Measurements from ENCODE around the gene MIX23. TPM values are rescaled to one million over a fixed set of nuclear protein-coding genes. Genes with fewer than 3 reads are reported as not detected.

The MIX23 gene
- polyA plus RNA-seq, 1 of the 3 experiments (the other 2 are of a cell fraction): 11.2 TPM

- no peak overlapping the region for H3K4me3 ChIP-seq (ENCODE audit: low read depth in 2 of 2, low read length in 1 of 2)
- H2AFZ ChIP-seq (ENCODE audit: low read depth): no peak overlapping the region
- CTCF ChIA-PET: interaction anchor here (0.6 kb wide), 1 partner anchor 982 kb away, joined by 3 read pairs; no protein-coding TSS in a partner anchor
- WGBS (ENCODE audit: low lambda C conversion rate): 90% methylated on average over 4 of the region's 4 CpGs
- H3F3A ChIP-seq (replicated peaks; ENCODE audit: insufficient read depth): peaks cover 29% of the 10 kb centered on the region
- no peak for DNase-seq
- H3K9me3 ChIP-seq: no peaks in the 10 kb centered on the region
- no peaks in the 10 kb centered on the region for H3K27me3 ChIP-seq (ENCODE audit: insufficient read depth)
- H4K20me1 ChIP-seq (ENCODE audit: insufficient read depth): no peaks in the 10 kb centered on the region
- peaks cover 45 to 47% of the 10 kb centered on the region in 2 experiments for H3K36me3 ChIP-seq (replicated peaks in 1 of 2; ENCODE audit: control insufficient read depth in 1 of 2, insufficient read depth in 2 of 2, low read length in 1 of 2)
- no peak overlapping the region for H3K27ac ChIP-seq (ENCODE audit: low read depth in 2 of 2, low read length in 1 of 2)
- no peaks in the 10 kb centered on the region for H3K9me2 ChIP-seq
- H3K9ac ChIP-seq: no peak overlapping the region
- POLR2A ChIA-PET: no interaction called here
- no peak overlapping the region for H3K4me2 ChIP-seq
- no peak for TF ChIP-seq FOSL2 (IDR thresholded peaks at IDR 0.05; ENCODE audit: borderline replicate concordance, low read depth)
- TF ChIP-seq GABPA (IDR thresholded peaks at IDR 0.05; ENCODE audit: low read depth): no peak
- no peak for TF ChIP-seq EP300 (IDR thresholded peaks at IDR 0.05; ENCODE audit: borderline replicate concordance in 1 of 2, low read depth in 1 of 2, low read length in 1 of 2)
- no peak for TF ChIP-seq NRF1 (IDR thresholded peaks at IDR 0.05; ENCODE audit: low read depth, low read length)
- no peak for TF ChIP-seq ELF1 (IDR thresholded peaks at IDR 0.05)
- H3K4me1 ChIP-seq (ENCODE audit: control insufficient read depth in 1 of 2, insufficient read depth in 2 of 2, low read depth in 1 of 2, low read length in 1 of 2): no peaks in the 10 kb centered on the region; a peak in 3 of 4 replicates
- H3K79me2 ChIP-seq (ENCODE audit: insufficient read depth): peaks cover 59% of the 10 kb centered on the region
These were observed 38.1 kb upstream of the MIX23 start for GRCh38 chr3:122421101-122421500.

GRCh38 chr3:122416966-122417365 is 33.9 kb upstream of the MIX23 start:
- H2AFZ ChIP-seq (ENCODE audit: low read depth): peak overlapping the region; percentile 61
- peak overlapping the region; percentile 85 for H3K9ac ChIP-seq
- H3K27ac ChIP-seq (ENCODE audit: low read depth in 2 of 2, low read length in 1 of 2): peak overlapping the region; percentile 90 to 97
- no peaks in the 10 kb centered on the region for H3K9me3 ChIP-seq
- H3K79me2 ChIP-seq (ENCODE audit: insufficient read depth): peaks cover 66% of the 10 kb centered on the region
- H4K20me1 ChIP-seq (ENCODE audit: insufficient read depth): no peaks in the 10 kb centered on the region
- peaks cover 3% of the 10 kb centered on the region for H3F3A ChIP-seq (replicated peaks; ENCODE audit: insufficient read depth)
- DNase-seq: no peak
- H3K4me2 ChIP-seq: peak overlapping the region; percentile 81
- H3K27me3 ChIP-seq (ENCODE audit: insufficient read depth): no peaks in the 10 kb centered on the region
- peaks cover 11 to 17% of the 10 kb centered on the region in 2 experiments for H3K36me3 ChIP-seq (replicated peaks in 1 of 2; ENCODE audit: control insufficient read depth in 1 of 2, insufficient read depth in 2 of 2, low read length in 1 of 2)
- no peaks in the 10 kb centered on the region for H3K9me2 ChIP-seq
- peaks cover 7 to 8% of the 10 kb centered on the region in 2 experiments for H3K4me1 ChIP-seq (ENCODE audit: control insufficient read depth in 1 of 2, insufficient read depth in 2 of 2, low read depth in 1 of 2, low read length in 1 of 2)
- WGBS (ENCODE audit: low lambda C conversion rate): 8% methylated on average over 14 of the region's 14 CpGs
- CTCF ChIA-PET: interaction anchor here (1.0 to 2.7 kb wide), 5 partner anchors 24 to 262 kb away, joined by 3 to 18 read pairs (median 4); partner anchors contain the start of gene FAM162A
- H3K4me3 ChIP-seq (ENCODE audit: low read depth in 2 of 2, low read length in 1 of 2): peak overlapping the region; percentile 74 to 95
- TF ChIP-seq CHD2 (IDR thresholded peaks at IDR 0.05; ENCODE audit: low read length, partially characterized antibody): no peak
- TF ChIP-seq GABPA (IDR thresholded peaks at IDR 0.05; ENCODE audit: low read depth): no peak
- peak; percentile 70 for TF ChIP-seq YY1 (IDR thresholded peaks at IDR 0.05; ENCODE audit: low read depth)
- POLR2A ChIA-PET: interaction anchor here (0.6 to 2.7 kb wide), 5 partner anchors 24 to 520 kb away, joined by 3 to 21 read pairs (median 4); partner anchors contain the start of genes FAM162A, KPNA1 and MIX23

DNA sequence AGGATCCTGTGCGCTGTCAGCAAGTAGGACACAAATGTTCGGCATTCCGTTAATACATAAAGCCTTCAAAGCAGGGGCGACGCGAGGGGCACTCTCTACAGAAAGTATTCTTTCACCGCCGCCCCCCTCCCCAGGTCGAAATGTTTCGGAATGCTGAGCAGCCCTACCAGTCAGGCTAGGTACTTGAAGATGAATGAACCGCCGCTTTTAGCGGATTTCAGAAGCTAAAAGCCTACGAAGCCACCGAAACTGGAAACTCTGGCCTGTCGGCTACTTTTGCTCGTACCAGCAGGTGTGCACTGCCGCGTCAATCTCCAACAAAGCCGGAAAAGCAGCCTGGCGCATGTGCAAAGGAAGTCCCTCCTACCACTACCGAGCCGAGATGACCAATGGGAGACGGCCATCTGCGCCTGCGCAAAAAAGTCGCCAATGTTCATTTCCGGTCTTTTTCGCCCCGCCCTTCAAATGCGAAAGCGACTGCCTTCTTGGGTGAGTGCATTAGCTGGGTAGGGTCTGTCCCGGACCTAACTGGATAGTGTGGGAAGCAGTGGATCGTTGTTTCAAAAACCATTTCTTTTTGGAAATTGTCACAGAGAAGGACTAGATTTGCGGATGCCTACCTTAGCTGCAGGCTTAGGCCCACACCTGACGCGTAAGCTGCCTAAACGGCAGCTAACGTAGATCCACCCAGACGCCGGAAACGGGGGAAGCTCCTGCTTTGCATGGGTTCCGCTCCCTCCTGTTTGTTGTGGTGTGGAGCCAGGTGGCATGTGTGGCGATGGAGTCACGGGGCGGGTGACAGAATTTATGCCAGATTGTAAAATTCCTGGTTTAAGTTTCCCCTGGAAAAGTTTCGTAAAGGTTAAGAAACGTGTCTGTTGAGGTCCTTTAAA is 33.0 kb upstream of the MIX23 start, which contains the start of gene WDR5B:
Gene WDR5B, minus strand, starts transcription at position 301 of the 893 bp plus-strand sequence. CDS start 534 bp downstream, outside the sequence.
- H3K9me2 ChIP-seq: no peaks in the 10 kb centered on the region
- ChIA-PET CTCF (interaction anchor here (0.6 to 2.7 kb wide), 10 partner anchors 11 to 1143 kb away, joined by 3 to 18 read pairs (median 3); partner anchors contain the start of gene FAM162A), POLR2A (interaction anchor here (0.7 to 2.7 kb wide), 6 partner anchors 10 to 521 kb away, joined by 3 to 21 read pairs (median 3); partner anchors contain the start of genes FAM162A, HSPBAP1, KPNA1 and MIX23)
- peak within 1 kb of the TSS; percentile 85 for H3K9ac ChIP-seq
- peaks cover 10 to 15% of the 10 kb centered on the region in 2 experiments for H3K36me3 ChIP-seq (replicated peaks in 1 of 2; ENCODE audit: control insufficient read depth in 1 of 2, insufficient read depth in 2 of 2, low read length in 1 of 2)
- TF ChIP-seq EP300 (IDR thresholded peaks at IDR 0.05; ENCODE audit: borderline replicate concordance in 1 of 2, low read depth in 1 of 2, low read length in 1 of 2): peak in 1 of 2 experiments; percentile 16; a peak in 1 of 4 replicates
- peak; percentile 59; the same call in 1 of the 2 replicates for TF ChIP-seq YY1 (IDR thresholded peaks at IDR 0.05; ENCODE audit: low read depth)
- peak; percentile 79 for TF ChIP-seq ELF1 (IDR thresholded peaks at IDR 0.05)
- TF ChIP-seq TCF12 (IDR thresholded peaks at IDR 0.05): peak; percentile 45; the same call in 1 of the 2 replicates
- TF ChIP-seq MXI1 (IDR thresholded peaks at IDR 0.05; ENCODE audit: low read depth, low read length): peak; percentile 98
- TF ChIP-seq MAX (IDR thresholded peaks at IDR 0.05; ENCODE audit: low read depth): peak; percentile 97
- TF ChIP-seq CHD2 (IDR thresholded peaks at IDR 0.05; ENCODE audit: low read length, partially characterized antibody): peak; percentile 36
- TF ChIP-seq SIN3A (IDR thresholded peaks at IDR 0.05; ENCODE audit: borderline replicate concordance, low read depth, low read length): peak; percentile 87; the same call in 1 of the 2 replicates
- TF ChIP-seq GABPA (IDR thresholded peaks at IDR 0.05; ENCODE audit: low read depth): peak; percentile 84
- TF ChIP-seq POLR2AphosphoS5 (IDR thresholded peaks at IDR 0.05; ENCODE audit: low read depth, low read length): peak; percentile 99
- TF ChIP-seq NFIC (IDR thresholded peaks at IDR 0.05; ENCODE audit: borderline replicate concordance): no peak; the same call in 1 of the 2 replicates
- TF ChIP-seq NRF1 (IDR thresholded peaks at IDR 0.05; ENCODE audit: low read depth, low read length): peak; percentile 95
- no peak for TF ChIP-seq JUND (IDR thresholded peaks at IDR 0.05)
- no peak for TF ChIP-seq RCOR1 (IDR thresholded peaks at IDR 0.05; ENCODE audit: low read length)
- TF ChIP-seq PBX3 (IDR thresholded peaks at IDR 0.05): peak; percentile 85
- TF ChIP-seq TAF1 (IDR thresholded peaks at IDR 0.05; ENCODE audit: borderline replicate concordance, low read depth, low read length): peak; percentile 91
- TF ChIP-seq RXRA (IDR thresholded peaks at IDR 0.05; ENCODE audit: borderline replicate concordance, low read depth): no peak
- no peak for TF ChIP-seq FOSL2 (IDR thresholded peaks at IDR 0.05; ENCODE audit: borderline replicate concordance, low read depth)
- H3K27me3 ChIP-seq (ENCODE audit: insufficient read depth): no peaks in the 10 kb centered on the region
- WGBS (ENCODE audit: low lambda C conversion rate): 2% methylated on average over 48 of the region's 48 CpGs
- H3K9me3 ChIP-seq: no peaks in the 10 kb centered on the region
- peak within 1 kb of the TSS; percentile 90 to 97 for H3K27ac ChIP-seq (ENCODE audit: low read depth in 2 of 2, low read length in 1 of 2)
- H3K4me3 ChIP-seq (ENCODE audit: low read depth in 2 of 2, low read length in 1 of 2): peak within 1 kb of the TSS; percentile 74 to 95
- peak; percentile 93 for DNase-seq
- no peaks in the 10 kb centered on the region for H4K20me1 ChIP-seq (ENCODE audit: insufficient read depth)
- H3K4me1 ChIP-seq (ENCODE audit: control insufficient read depth in 1 of 2, insufficient read depth in 2 of 2, low read depth in 1 of 2, low read length in 1 of 2): peaks cover 7 to 8% of the 10 kb centered on the region in 2 experiments
- peak within 1 kb of the TSS; percentile 81 for H3K4me2 ChIP-seq
- peaks cover 70% of the 10 kb centered on the region for H3K79me2 ChIP-seq (ENCODE audit: insufficient read depth)
- peak within 1 kb of the TSS; percentile 87 for H2AFZ ChIP-seq (ENCODE audit: low read depth)
- H3F3A ChIP-seq (replicated peaks; ENCODE audit: insufficient read depth): peaks cover 3% of the 10 kb centered on the region

All from SK-N-SH (cell line).